Effector memory CD4-positive, alpha-beta T cell (primary cell): ENCODE results near the gene KCNJ8.
"Not testable (repeated sequence)": the region's sequence is repeated elsewhere in the genome, so short reads cannot be mapped to it uniquely, and the experiment has no call there.

Experiments used
- DNase-seq, 3 donors: peaks; one replicate each; pipeline ENCODE4 v3.0.0-alpha.2; 2020
- H3K27ac ChIP-seq: 2 replicates; pipeline ENCODE4 v1.7.0; 2013; ENCODE audit warnings: mild to moderate bottlenecking, low read length, moderate library complexity; ENCODE audit not compliant: insufficient read depth, poor library complexity, severe bottlenecking
- H3K27me3 ChIP-seq: replicated peaks from 2 replicates; pipeline ENCODE4 v1.7.0; 2013; ENCODE audit warnings: mild to moderate bottlenecking, low read length; ENCODE audit not compliant: insufficient read depth, control insufficient read depth, poor library complexity, severe bottlenecking
- H3K36me3 ChIP-seq: 2 replicates; pipeline ENCODE4 v1.7.0; 2013; ENCODE audit warnings: mild to moderate bottlenecking, low read length, moderate library complexity; ENCODE audit not compliant: control insufficient read depth, insufficient read depth
- H3K4me1 ChIP-seq: 2 replicates; pipeline ENCODE4 v1.7.0; 2013; ENCODE audit warnings: low read length, mild to moderate bottlenecking; ENCODE audit not compliant: control insufficient read depth, insufficient read depth, poor library complexity, severe bottlenecking
- H3K4me3 ChIP-seq: 2 replicates; pipeline ENCODE4 v1.7.0; 2013; ENCODE audit warnings: low read length, low read depth, mild to moderate bottlenecking; ENCODE audit not compliant: insufficient read depth, poor library complexity, severe bottlenecking
- H3K9me3 ChIP-seq: 2 replicates; pipeline ENCODE4 v1.7.0; 2013; ENCODE audit warnings: mild to moderate bottlenecking, low read length, moderate library complexity; ENCODE audit not compliant: control insufficient read depth

KCNJ8 gene

GRCh38 chr12:21812340-21812739 lies 37.8 kb upstream of the KCNJ8 start:
- not testable (repeated sequence) for H3K4me3 ChIP-seq, H3K4me1 ChIP-seq, H3K36me3 ChIP-seq, DNase-seq, H3K27me3 ChIP-seq, H3K27ac ChIP-seq, H3K9me3 ChIP-seq

GRCh38 chr12:21809100-21809499 lies 34.6 kb upstream of the KCNJ8 start:
- Histone ChIP-seq H3K9me3 (no peaks in the 10 kb centered on the region), H3K36me3 (no peaks in the 10 kb centered on the region), H3K27me3 (no peaks in the 10 kb centered on the region), H3K27ac (no peak overlapping the region), H3K4me3 (no peak overlapping the region), H3K4me1 (no peaks in the 10 kb centered on the region)
- no peak for DNase-seq

- Histone ChIP-seq H3K4me1 (no peaks in the 10 kb centered on the region), H3K27ac (no peak overlapping the region), H3K9me3 (no peaks in the 10 kb centered on the region), H3K36me3 (no peaks in the 10 kb centered on the region), H3K27me3 (no peaks in the 10 kb centered on the region), H3K4me3 (no peak overlapping the region)
- DNase-seq: no peak
These were observed 31.7 kb upstream of the KCNJ8 start for GRCh38 chr12:21806255-21806654.

DNA sequence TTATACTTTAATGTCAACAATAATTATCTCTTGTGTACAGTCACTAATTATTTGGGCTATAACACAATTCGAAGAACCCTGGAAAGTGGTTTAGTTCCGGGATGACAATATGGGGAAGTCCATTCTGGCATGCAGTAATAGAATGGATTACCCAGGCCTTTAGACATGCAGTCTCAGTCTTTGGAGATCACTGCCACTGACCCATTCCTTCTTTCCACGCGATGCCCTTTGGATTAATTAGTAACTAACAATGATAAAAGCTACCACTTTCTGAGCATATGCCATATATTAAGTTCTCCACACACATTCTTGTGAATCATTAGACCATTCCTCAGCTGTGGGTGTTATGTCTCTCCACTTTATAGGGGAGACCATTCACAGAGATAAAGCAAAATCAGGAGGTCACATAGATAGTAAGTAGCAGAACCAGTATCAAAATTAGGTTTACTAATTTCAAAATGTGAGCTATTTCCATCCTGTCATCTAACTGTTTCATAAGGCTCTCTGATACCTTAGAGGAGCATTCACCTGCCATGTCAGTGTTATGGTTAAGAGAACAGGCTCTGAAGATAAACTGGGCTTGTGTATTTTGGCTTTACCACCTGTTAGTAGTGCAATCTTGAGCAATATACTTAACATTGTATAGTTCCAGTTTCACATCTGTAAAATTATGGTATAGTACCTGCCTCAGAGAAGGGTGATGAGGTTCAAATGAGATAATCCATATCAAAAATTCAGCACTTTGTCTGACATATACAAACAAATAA lies 27.2 kb upstream of the KCNJ8 start:
- Histone ChIP-seq H3K9me3 (no peaks in the 10 kb centered on the region), H3K27ac (no peak overlapping the region), H3K4me3 (no peak overlapping the region), H3K36me3 (no peaks in the 10 kb centered on the region), H3K27me3 (no peaks in the 10 kb centered on the region), H3K4me1 (no peaks in the 10 kb centered on the region)
- no peak for DNase-seq

- Histone ChIP-seq H3K36me3 (no peaks in the 10 kb centered on the region), H3K9me3 (no peaks in the 10 kb centered on the region), H3K27ac (no peak overlapping the region), H3K4me1 (no peaks in the 10 kb centered on the region), H3K4me3 (no peak overlapping the region), H3K27me3 (no peaks in the 10 kb centered on the region)
- no peak for DNase-seq
These were observed 25.5 kb upstream of the KCNJ8 start for GRCh38 chr12:21800011-21800410.

DNA sequence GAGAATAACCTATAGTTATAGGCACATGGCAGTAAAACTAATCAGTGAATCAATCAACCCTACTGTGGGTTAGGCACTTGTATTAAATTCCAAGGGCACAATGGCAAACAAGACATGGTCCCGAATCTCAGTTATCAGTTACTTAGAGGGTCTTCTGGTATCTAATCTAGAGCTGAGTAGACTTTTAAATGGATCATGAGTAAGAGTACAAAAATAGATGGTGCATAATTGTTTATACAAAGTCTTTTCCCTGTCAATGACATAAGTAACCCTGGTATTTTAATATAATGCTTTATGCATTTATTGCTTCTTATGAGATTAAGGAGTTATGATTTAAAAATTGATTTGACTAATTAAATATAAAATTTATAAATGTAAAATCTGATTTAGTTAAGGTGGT lies 23.0 kb upstream of the KCNJ8 start:
- no peaks in the 10 kb centered on the region for H3K36me3 ChIP-seq
- H3K27me3 ChIP-seq: no peaks in the 10 kb centered on the region
- no peak for DNase-seq
- H3K27ac ChIP-seq: no peak overlapping the region
- no peak overlapping the region for H3K4me3 ChIP-seq
- no peaks in the 10 kb centered on the region for H3K4me1 ChIP-seq
- no peaks in the 10 kb centered on the region for H3K9me3 ChIP-seq

- no peaks in the 10 kb centered on the region for H3K27me3 ChIP-seq
- H3K36me3 ChIP-seq: no peaks in the 10 kb centered on the region
- DNase-seq: no peak
- H3K4me1 ChIP-seq: no peaks in the 10 kb centered on the region
- H3K27ac ChIP-seq: no peak overlapping the region
- H3K9me3 ChIP-seq: no peaks in the 10 kb centered on the region
- no peak overlapping the region for H3K4me3 ChIP-seq
These were observed 21.3 kb upstream of the KCNJ8 start for GRCh38 chr12:21795648-21796328.

- H3K36me3 ChIP-seq, H3K27ac ChIP-seq, H3K4me1 ChIP-seq, DNase-seq, H3K9me3 ChIP-seq, H3K27me3 ChIP-seq, H3K4me3 ChIP-seq: not testable (repeated sequence)
These were observed 20.5 kb upstream of the KCNJ8 start for GRCh38 chr12:21794807-21795595.

- H3K4me1 ChIP-seq, DNase-seq, H3K27me3 ChIP-seq, H3K27ac ChIP-seq, H3K9me3 ChIP-seq, H3K4me3 ChIP-seq, H3K36me3 ChIP-seq: not testable (repeated sequence)
These were observed 15.2 kb upstream of the KCNJ8 start for GRCh38 chr12:21789687-21790086.
